AG04450 (cell line): ENCODE results near the gene ITGB1BP1. TPM values are rescaled to one million over a fixed set of nuclear protein-coding genes. Genes with fewer than 3 reads are reported as not detected.

Source experiments
- CTCF ChIA-PET: fragments of 300-600, 350-600 bp; formaldehyde crosslinking; extraction: SDS; loops from one replicate; lab custom pipeline; 2022; ENCODE audit warnings: antibody characterized with exemption, inconsistent platforms; lab: Charles Lee
- POLR2A ChIA-PET: fragments of 350-600 bp; formaldehyde crosslinking; extraction: SDS; loops from one replicate; lab custom pipeline; 2021; ENCODE audit warnings: antibody characterized with exemption, inconsistent platforms; lab: Yijun Ruan, JAX
- DNase-seq: peaks from one replicate; pipeline ENCODE4 v3.0.0-alpha.2; 2011; ENCODE audit warnings: low read depth, low spot score
- H3K27ac ChIP-seq: one replicate; pipeline ENCODE4 v1.5.1; 2012; ENCODE audit warnings: low read depth, low read length, control low read depth
- H3K27me3 ChIP-seq: one replicate; pipeline ENCODE4 v1.6.0; 2012; ENCODE audit warnings: low read length; ENCODE audit not compliant: control insufficient read depth, insufficient read depth
- H3K4me3 ChIP-seq: 2 replicates; pipeline ENCODE4 v1.5.1; 2011; ENCODE audit warnings: mild to moderate bottlenecking, low read depth, low read length, control low read depth
- H3K9me3 ChIP-seq: 2 replicates; pipeline ENCODE4 v1.5.1; 2012; ENCODE audit warnings: low read length; ENCODE audit not compliant: control insufficient read depth, insufficient read depth
- CTCF ChIP-seq: IDR thresholded peaks from 2 replicates; pipeline ENCODE4 v1.5.1; 2011; ENCODE audit warnings: low read depth, low read length, control low read depth, inconsistent platforms
- polyA plus RNA-seq: library from polyadenylated mRNA; depleted of rRNA; stranded (reverse); fragments of >200 nt; gene quantifications from 2 replicates; pipeline ENCODE4 v1.2.3, GENCODE V29; 2011

ITGB1BP1 gene
- polyA plus RNA-seq, 1 experiment = 212 TPM

- DNase-seq = no peak
- no peak overlapping the region for H3K27ac ChIP-seq
- ChIA-PET CTCF (interaction anchor here (0.6 to 3.4 kb wide), 2 partner anchors 11 to 56 kb away, joined by 4 to 14 read pairs; no protein-coding TSS in a partner anchor), POLR2A (no interaction called here)
- H3K27me3 ChIP-seq = no peaks in the 10 kb centered on the region
- TF ChIP-seq CTCF = no peak
- no peaks in the 10 kb centered on the region for H3K9me3 ChIP-seq
- no peak overlapping the region for H3K4me3 ChIP-seq
Observed at GRCh38 chr2:9382604-9383235, 40.6 kb downstream of the ITGB1BP1 start.

GRCh38 chr2:9380702-9381628 lies 42.4 kb downstream of the ITGB1BP1 start:
- peak; percentile 81 for DNase-seq
- TF ChIP-seq CTCF = no peak
- Histone ChIP-seq H3K27ac (peak overlapping the region; percentile 94), H3K9me3 (no peaks in the 10 kb centered on the region), H3K4me3 (no peak overlapping the region), H3K27me3 (no peaks in the 10 kb centered on the region)
- ChIA-PET POLR2A (interaction anchor here (1.1 to 1.4 kb wide), 2 partner anchors 10 to 42 kb away, joined by 3 to 4 read pairs; partner anchors contain the start of genes CPSF3 and ITGB1BP1), CTCF (interaction anchor here (0.7 to 3.4 kb wide), 5 partner anchors 10 to 238 kb away, joined by 3 to 14 read pairs (median 4); no protein-coding TSS in a partner anchor)

GRCh38 chr2:9379391-9379755 lies 44.0 kb downstream of the ITGB1BP1 start:
- no peak for TF ChIP-seq CTCF
- DNase-seq = no peak
- H3K27ac ChIP-seq = peak overlapping the region; percentile 31
- POLR2A ChIA-PET = no interaction called here
- no peaks in the 10 kb centered on the region for H3K27me3 ChIP-seq
- no peaks in the 10 kb centered on the region for H3K9me3 ChIP-seq
- H3K4me3 ChIP-seq = no peak overlapping the region
- CTCF ChIA-PET = no interaction called here

- POLR2A ChIA-PET = no interaction called here
- Histone ChIP-seq H3K4me3 (no peak overlapping the region), H3K9me3 (no peaks in the 10 kb centered on the region), H3K27ac (peak overlapping the region; percentile 62), H3K27me3 (no peaks in the 10 kb centered on the region)
- DNase-seq = peak; percentile 61
- TF ChIP-seq CTCF = peak; percentile 7; the same call in 1 of the 2 replicates
- CTCF ChIA-PET = interaction anchor here (1.0 to 1.2 kb wide), 2 partner anchors 15 to 115 kb away, joined by 3 to 4 read pairs; no protein-coding TSS in a partner anchor
Observed at GRCh38 chr2:9378433-9379390, 44.6 kb downstream of the ITGB1BP1 start.
